GM21529 (cell line): ENCODE data around the gene ZBTB7B.
A peak's percentile ranks its signal among the peaks of the same experiment; 100 is the strongest.
"Not testable (repeated sequence)": the region's sequence is repeated elsewhere in the genome, so short reads cannot be mapped to it uniquely, and the experiment has no call there.

Experiments used
- ATAC-seq: cut with Tn5 transposase; IDR thresholded peaks from one replicate; pipeline ENCODE4 v1.9.1; 2021; ENCODE audit not compliant: unreplicated experiment

ZBTB7B gene

DNA sequence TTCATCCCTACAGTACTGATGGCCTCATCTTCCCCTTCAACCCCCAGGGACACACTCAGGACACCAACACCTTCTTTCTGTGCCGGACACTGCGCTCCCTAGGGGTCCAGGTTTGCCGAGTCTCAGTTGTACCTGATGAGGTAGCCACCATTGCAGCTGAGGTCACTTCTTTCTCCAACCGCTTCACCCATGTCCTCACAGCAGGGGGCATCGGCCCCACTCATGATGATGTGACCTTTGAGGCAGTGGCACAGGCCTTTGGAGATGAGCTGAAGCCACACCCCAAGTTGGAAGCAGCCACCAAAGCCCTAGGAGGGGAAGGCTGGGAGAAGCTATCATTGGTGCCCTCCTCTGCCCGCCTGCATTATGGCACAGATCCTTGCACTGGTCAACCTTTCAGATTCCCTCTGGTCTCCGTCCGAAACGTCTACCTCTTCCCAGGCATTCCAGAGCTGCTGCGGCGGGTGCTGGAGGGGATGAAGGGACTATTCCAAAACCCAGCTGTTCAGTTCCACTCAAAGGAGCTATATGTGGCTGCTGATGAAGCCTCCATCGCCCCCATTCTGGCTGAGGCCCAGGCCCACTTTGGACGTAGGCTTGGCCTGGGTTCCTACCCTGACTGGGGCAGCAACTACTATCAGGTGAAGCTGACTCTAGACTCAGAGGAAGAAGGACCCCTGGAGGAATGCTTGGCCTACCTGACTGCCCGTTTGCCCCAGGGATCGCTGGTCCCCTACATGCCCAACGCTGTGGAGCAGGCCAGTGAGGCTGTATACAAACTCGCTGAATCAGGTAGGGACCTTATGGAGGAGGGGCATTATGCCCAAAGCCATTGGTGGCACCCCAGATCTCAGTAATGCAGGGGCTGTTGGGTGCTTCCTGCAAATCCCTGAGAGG lies 14.3 kb upstream of the ZBTB7B start:
- ATAC-seq: no peak

GRCh38 chr1:154989195-154989860 lies 13.3 kb upstream of the ZBTB7B start:
- no peak for ATAC-seq

GRCh38 chr1:154990276-154990675 lies 12.3 kb upstream of the ZBTB7B start:
- ATAC-seq: no peak

- ATAC-seq: no peak
These were observed 9.7 kb upstream of the ZBTB7B start for GRCh38 chr1:154992721-154993571.

DNA sequence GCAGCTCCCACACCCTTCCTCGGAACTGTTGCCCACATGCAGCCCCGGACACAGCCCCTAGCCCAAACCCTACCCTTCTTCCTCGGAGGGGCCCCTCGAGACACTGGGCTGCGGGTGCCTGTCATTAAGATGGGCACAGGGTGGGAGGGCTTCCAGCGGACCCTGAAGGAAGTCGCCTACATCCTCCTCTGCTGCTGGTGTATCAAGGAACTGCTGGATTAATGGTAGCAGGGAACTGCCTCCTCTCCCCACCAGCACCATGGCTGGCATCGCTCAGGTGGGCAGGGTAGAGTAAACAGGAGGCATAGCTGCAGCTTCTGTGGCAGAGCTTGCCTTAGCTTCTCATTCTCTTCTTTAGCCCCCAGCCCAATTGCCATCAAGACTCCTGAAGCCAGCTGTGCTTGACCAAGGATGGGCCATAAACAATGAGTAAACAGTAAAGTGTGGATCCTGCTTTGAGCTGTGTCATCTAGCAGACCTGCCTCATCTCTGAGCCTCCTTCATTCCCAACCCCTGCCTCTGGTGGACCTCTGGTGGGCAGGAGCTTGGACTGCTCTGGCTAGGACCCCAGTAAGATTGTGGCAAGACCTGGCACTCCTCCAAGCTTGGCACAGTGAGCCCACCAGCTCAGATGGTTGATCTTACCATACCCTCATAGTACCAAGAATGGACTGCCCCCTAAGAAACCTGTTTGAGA lies 8.9 kb upstream of the ZBTB7B start, which contains the start of gene LENEP:
LENEP (plus strand) TSS at position 15 of the 697 bp plus-strand sequence; CDS start at position 37, 22 bp downstream.
- ATAC-seq: no peak

DNA sequence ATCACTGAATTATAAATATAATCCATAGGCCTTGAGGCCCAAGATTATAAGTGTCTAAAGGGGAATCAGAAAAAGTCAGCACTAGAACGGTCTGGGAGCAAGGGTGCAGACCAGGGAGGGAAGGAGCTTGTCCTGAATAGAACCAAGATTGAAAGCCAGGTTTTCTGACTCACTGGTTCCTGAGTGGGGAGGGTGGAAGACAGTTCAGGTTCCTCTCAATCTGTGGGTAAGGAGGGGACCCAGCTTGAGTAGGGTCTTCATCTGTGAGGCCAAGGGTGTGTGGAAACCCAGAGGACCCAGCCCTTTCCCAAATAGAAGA lies 8.4 kb upstream of the ZBTB7B start:
- ATAC-seq: no peak

DNA sequence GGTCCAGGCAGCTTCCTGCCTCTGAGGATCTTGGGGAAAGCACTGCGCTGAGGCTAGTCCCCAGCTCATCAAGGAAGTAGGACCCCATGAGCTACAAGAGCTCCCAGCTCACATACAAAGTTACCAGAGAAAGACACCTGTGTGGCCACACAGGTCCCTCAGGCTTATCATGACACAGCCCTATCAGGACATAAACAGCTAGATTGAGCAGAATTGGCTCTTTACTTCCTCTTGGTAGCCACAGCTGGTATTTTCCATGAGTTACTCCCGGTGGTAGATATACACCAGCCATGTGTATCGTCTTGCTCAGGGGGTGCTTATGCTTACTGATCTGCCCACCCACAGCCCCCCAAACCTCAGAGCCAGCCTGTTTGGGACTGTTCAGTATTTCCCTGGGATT lies 8.0 kb upstream of the ZBTB7B start:
- no peak for ATAC-seq

- not testable (repeated sequence) for ATAC-seq
These were observed 7.2 kb upstream of the ZBTB7B start for GRCh38 chr1:154995301-154995983.

GRCh38 chr1:154996966-154997701 lies 5.5 kb upstream of the ZBTB7B start:
- ATAC-seq: no peak

DNA sequence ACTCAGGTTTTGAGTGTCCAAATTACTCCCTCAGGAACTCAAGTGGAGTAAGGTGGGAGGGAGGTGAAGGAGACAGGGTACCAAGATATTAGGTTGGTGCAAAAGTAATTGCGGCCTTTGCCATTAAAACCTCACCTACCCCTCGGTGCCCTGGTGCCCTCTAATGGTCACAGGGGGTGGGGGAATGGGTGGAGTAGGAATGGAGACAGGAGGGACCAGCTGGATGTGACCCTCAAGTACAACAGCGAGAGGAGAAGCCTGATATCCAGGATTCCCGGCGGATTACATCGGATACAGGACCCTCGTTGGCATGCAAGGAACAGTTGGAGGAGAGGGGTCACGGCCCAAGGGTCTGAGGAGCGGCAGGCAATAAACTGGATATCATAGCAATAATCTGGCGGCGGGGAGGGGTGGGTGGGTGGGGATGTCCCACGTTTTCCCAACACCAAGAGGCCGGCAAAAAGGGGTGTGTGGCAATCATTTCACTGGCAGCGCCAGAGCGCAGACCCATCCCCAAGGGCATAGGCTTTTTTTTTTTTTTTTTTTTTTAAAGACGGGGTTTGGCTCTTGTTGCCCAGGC lies 4.3 kb upstream of the ZBTB7B start:
- no peak for ATAC-seq

- no peak for ATAC-seq
These were observed 3.6 kb upstream of the ZBTB7B start for GRCh38 chr1:154998818-154999570.

- ATAC-seq: no peak
These were observed 2.8 kb upstream of the ZBTB7B start for GRCh38 chr1:154999571-155000410.

DNA sequence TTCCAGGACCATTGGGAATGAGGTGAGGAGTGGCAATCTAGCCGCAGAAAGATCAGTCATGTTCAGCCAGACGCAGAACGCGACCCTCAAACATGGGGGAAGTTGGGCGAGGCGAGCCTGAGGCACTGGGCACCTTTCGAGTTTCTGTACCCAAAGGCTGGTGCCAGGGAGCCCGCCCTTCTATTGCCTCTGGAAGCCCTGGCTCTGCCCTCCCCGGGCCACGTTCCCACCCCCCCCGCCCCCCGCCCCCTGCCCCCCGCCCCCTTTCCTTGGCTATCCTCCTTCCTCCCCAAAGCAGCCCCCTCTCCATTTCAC lies 2.2 kb upstream of the ZBTB7B start:
- ATAC-seq: no peak

DNA sequence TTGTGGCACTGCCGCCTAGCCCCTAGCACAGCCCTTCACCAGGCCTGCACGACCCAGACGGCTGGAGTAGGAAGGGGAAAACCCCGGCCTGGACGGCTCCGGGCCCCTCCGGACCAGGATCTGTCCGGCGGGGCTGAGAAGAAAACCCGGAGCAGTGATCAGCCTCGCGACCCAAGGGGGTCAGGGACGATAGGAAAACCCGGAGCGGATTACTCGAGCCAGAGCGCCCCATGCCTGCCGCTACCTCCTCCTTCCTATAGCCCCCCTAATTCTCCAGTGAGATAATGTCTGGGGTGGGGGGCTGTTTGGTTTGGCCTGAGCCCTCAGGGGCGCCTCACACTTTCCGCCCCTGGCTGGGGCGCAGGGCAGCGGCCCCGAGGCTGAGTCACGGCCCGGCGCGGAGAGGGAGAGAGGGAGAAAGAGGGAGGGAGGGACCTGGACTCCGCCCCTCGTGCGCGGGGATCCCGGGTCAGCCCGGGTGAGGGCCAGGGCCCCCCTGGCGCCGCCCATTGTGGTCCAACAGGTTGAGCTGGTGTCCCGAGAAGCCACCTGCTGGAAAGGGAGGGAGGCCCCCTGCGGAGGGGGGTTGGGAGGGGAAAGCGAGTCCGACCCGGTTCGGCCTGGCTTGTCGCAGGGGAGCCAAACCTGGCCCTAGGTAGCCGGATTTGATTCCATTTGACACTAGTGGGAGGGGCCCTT lies 1.7 kb upstream of the ZBTB7B start:
- ATAC-seq: peak; percentile 36

DNA sequence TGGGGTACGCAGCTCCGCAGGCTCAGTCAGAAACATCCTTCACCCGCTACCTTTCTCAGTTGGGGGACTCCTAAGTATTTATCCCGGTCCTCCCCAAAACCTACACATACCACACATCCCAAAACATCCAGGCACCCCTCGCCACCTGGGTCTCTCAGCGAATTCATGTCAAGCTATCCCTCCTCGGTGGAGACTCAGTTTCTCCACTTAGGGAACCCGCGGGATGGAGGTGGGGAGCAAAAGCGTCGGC lies 1.3 kb upstream of the ZBTB7B start:
- no peak for ATAC-seq

DNA sequence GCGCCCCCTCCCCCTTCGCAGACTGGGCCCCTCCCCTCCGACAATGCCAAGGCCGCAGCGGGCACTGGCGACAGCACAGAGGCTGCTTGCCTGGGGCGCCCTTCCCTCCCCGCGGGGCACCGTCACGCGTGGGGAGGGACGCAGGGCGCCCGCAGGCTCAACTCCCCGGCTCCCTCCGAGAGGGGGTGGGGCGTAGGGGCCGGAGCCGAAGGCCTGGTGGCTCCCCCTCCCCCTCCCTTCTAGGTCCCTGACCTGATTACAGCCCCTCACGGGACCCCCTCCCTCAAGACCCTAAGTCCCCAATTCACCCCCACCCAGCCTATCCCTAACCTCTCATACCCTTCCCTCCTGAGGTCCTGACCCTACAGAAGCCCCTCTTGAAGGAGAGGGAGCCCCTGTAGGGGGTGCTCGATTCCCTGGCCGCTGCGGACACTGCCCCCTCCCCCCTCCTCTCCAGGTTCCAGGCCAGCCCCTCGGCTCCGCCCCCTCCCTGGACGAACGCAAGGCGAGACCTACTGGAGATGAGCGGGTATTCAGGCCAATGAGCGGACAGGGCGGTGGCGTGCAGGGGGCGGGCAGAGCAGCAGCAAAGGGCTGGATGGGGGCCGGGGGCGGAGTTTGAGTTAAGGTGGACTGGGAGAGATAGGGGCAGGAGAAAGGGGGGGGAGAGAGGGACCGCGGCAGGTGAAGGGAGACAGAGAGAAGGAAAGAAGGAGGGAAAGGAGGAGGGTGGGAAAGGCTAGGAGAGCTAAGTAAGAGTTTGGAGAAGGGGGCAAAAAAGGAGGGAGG lies 733 bp upstream of the ZBTB7B start:
- peak; percentile 48 for ATAC-seq
